AG04450 (cell line): ENCODE results near the gene VEGFB. TPM values are rescaled to one million over a fixed set of nuclear protein-coding genes. Genes with fewer than 3 reads are reported as not detected.

Source experiments
- CTCF ChIA-PET: fragments of 300-600, 350-600 bp; formaldehyde crosslinking; extraction: SDS; loops from one replicate; lab custom pipeline; 2022; ENCODE audit warnings: antibody characterized with exemption, inconsistent platforms; lab: Charles Lee
- POLR2A ChIA-PET: fragments of 350-600 bp; formaldehyde crosslinking; extraction: SDS; loops from one replicate; lab custom pipeline; 2021; ENCODE audit warnings: antibody characterized with exemption, inconsistent platforms; lab: Yijun Ruan, JAX
- DNase-seq: peaks from one replicate; pipeline ENCODE4 v3.0.0-alpha.2; 2011; ENCODE audit warnings: low read depth, low spot score
- H3K27ac ChIP-seq: one replicate; pipeline ENCODE4 v1.5.1; 2012; ENCODE audit warnings: low read depth, low read length, control low read depth
- H3K27me3 ChIP-seq: one replicate; pipeline ENCODE4 v1.6.0; 2012; ENCODE audit warnings: low read length; ENCODE audit not compliant: control insufficient read depth, insufficient read depth
- H3K4me3 ChIP-seq: 2 replicates; pipeline ENCODE4 v1.5.1; 2011; ENCODE audit warnings: mild to moderate bottlenecking, low read depth, low read length, control low read depth
- H3K9me3 ChIP-seq: 2 replicates; pipeline ENCODE4 v1.5.1; 2012; ENCODE audit warnings: low read length; ENCODE audit not compliant: control insufficient read depth, insufficient read depth
- CTCF ChIP-seq: IDR thresholded peaks from 2 replicates; pipeline ENCODE4 v1.5.1; 2011; ENCODE audit warnings: low read depth, low read length, control low read depth, inconsistent platforms
- polyA plus RNA-seq: library from polyadenylated mRNA; depleted of rRNA; stranded (reverse); fragments of >200 nt; gene quantifications from 2 replicates; pipeline ENCODE4 v1.2.3, GENCODE V29; 2011

VEGFB gene
- polyA plus RNA-seq, 1 experiment = 11.8 TPM

- H3K27ac ChIP-seq = peak overlapping the region; percentile 89
- CTCF ChIA-PET = interaction anchor here (0.6 to 1.5 kb wide), 4 partner anchors 28 to 609 kb away, joined by 3 to 11 read pairs (median 4); no protein-coding TSS in a partner anchor
- POLR2A ChIA-PET = interaction anchor here (0.7 to 1.3 kb wide), 9 partner anchors 9 to 63 kb away, joined by 3 to 6 read pairs (median 4); partner anchors contain the start of genes NUDT22 and TRPT1
- TF ChIP-seq CTCF = no peak
- peaks cover 4% of the 10 kb centered on the region; the same call in 1 of the 2 replicates for H3K9me3 ChIP-seq
- H3K4me3 ChIP-seq = peak overlapping the region; percentile 77
- peak; percentile 99 for DNase-seq
- no peaks in the 10 kb centered on the region for H3K27me3 ChIP-seq
Observed at GRCh38 chr11:64241241-64241490, 6.8 kb downstream of the VEGFB start.

GRCh38 chr11:64241491-64242374 lies 7.3 kb downstream of the VEGFB start:
- Histone ChIP-seq H3K4me3 (peak overlapping the region; percentile 84), H3K9me3 (peaks cover 4% of the 10 kb centered on the region; the same call in 1 of the 2 replicates), H3K27ac (peak overlapping the region; percentile 39), H3K27me3 (no peaks in the 10 kb centered on the region)
- CTCF ChIA-PET = interaction anchor here (0.6 to 1.5 kb wide), 4 partner anchors 27 to 608 kb away, joined by 3 to 11 read pairs (median 4); no protein-coding TSS in a partner anchor
- POLR2A ChIA-PET = interaction anchor here (0.7 to 1.3 kb wide), 10 partner anchors 10 to 62 kb away, joined by 3 to 6 read pairs (median 4); partner anchors contain the start of genes NUDT22, STIP1 and TRPT1
- no peak for TF ChIP-seq CTCF
- DNase-seq = no peak

GRCh38 chr11:64243236-64243854 lies 9.0 kb downstream of the VEGFB start:
- Histone ChIP-seq H3K4me3 (peak overlapping the region; percentile 84), H3K27me3 (no peaks in the 10 kb centered on the region), H3K9me3 (peaks cover 4% of the 10 kb centered on the region; the same call in 1 of the 2 replicates), H3K27ac (peak overlapping the region; percentile 21)
- no peak for TF ChIP-seq CTCF
- DNase-seq = no peak
- CTCF ChIA-PET = interaction anchor here (1.3 to 3.3 kb wide), 4 partner anchors 9 to 61 kb away, joined by 3 to 22 read pairs (median 7); partner anchors contain the start of gene ESRRA
- POLR2A ChIA-PET = interaction anchor here (0.8 to 1.1 kb wide), 2 partner anchors 27 to 58 kb away, joined by 3 read pairs; partner anchors contain the start of gene STIP1

- TF ChIP-seq CTCF = no peak
- Histone ChIP-seq H3K27me3 (no peaks in the 10 kb centered on the region), H3K4me3 (peak overlapping the region; percentile 10; the same call in 1 of the 2 replicates), H3K9me3 (peaks cover 4% of the 10 kb centered on the region; the same call in 1 of the 2 replicates), H3K27ac (no peak overlapping the region)
- DNase-seq = no peak
- POLR2A ChIA-PET = no interaction called here
- CTCF ChIA-PET = interaction anchor here (1.3 to 3.3 kb wide), 3 partner anchors 39 to 60 kb away, joined by 7 to 22 read pairs (median 7); partner anchors contain the start of gene ESRRA
Observed at GRCh38 chr11:64244107-64244506, 9.7 kb downstream of the VEGFB start.
